ENCODE measurements around the gene ZNF740. TPM values are rescaled to one million over a fixed set of nuclear protein-coding genes. Genes with fewer than 3 reads are reported as not detected.

ZNF740 gene
- total and polyA plus RNA-seq, 2 of the 8 experiments (the other 6 are each of a cell fraction or from before 2014, with no cell fraction given): 8.2 to 40.0 TPM

DNA sequence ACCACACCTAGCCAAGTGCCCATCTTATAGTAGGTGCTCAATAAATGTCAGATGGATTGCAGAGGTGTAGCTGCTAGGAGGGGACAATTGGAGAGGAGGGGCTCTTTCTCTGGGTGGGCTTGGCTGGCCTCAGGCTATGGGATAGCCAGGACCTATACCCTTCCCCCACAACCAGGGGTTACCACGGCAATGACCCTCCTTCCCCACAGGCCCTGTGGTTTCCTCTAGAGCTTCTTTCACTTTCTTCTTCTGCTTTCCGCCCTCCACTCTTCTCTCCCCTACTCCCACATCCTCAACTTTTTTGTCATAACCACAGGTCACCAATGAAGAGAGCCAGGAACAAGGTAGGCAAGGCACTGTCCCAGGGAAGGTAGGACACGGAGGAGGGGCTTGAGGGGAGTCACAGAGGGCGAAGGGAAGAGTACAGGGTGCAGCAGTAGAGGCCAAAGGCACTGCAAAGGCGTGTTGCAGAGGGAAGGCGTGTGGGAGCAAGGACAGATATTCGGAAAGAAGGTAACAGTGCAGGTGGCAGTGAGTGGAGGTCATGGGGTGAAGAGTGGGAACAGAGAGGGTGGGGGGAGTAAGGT lies 28.4 kb downstream of the ZNF740 start:
- Histone ChIP-seq H3K4ac (replicated peaks; ENCODE audit: insufficient read length, low read depth, low read length) (no peak overlapping the region), H2BK15ac (ENCODE audit: low read length) (no peak overlapping the region), H2BK120ac (replicated peaks; ENCODE audit: low read depth, low read length) (no peak overlapping the region), H3K23me2 (ENCODE audit: low read depth, low read length) (peaks cover 5% of the 10 kb centered on the region; the same call in 1 of the 2 replicates), H3K23ac (ENCODE audit: insufficient read length) (no peak overlapping the region), H3K18ac (ENCODE audit: extremely low read depth, low read length) (no peak overlapping the region; the same call in 1 of the 2 replicates), H4K20me1 (replicated peaks in 1 of 2; ENCODE audit: control insufficient read depth in 1 of 2, insufficient read depth in 2 of 2, low read length in 2 of 2) (peaks cover 2 to 4% of the 10 kb centered on the region in 2 experiments), H2BK5ac (ENCODE audit: low read depth, low read length) (peak overlapping the region; percentile 12; the same call in 1 of the 2 replicates), H4K8ac (ENCODE audit: extremely low read depth, insufficient read depth, low read length) (no peak overlapping the region), H3K4me3 (ENCODE audit: extremely low read depth in 1 of 4, insufficient read depth in 2 of 4, low read depth in 3 of 4, low read length in 4 of 4) (no peak overlapping the region), H3K14ac (ENCODE audit: insufficient read length) (no peak overlapping the region), H4K5ac (ENCODE audit: insufficient read length, low read depth, low read length) (no peak overlapping the region), H3K27ac (ENCODE audit: low read depth, low read length) (no peak overlapping the region), H2BK12ac (ENCODE audit: low read depth, low read length) (no peak overlapping the region), H2AK5ac (ENCODE audit: low read depth, low read length) (0 out of 2 replicates have a peak overlapping the region, but pooled peaks have one; percentile 33), H3K36me3 (ENCODE audit: control insufficient read depth in 2 of 4, insufficient read depth in 4 of 4, low read length in 3 of 4) (peaks cover 16 to 30% (median 24%) of the 10 kb centered on the region in 4 experiments), H3K9ac (replicated peaks in 1 of 4; ENCODE audit: extremely low read depth in 1 of 4, low read depth in 3 of 4, low read length in 3 of 4) (no peak overlapping the region), H3K4me2 (ENCODE audit: insufficient read depth in 1 of 2, low read depth in 2 of 2, low read length in 2 of 2) (no peak overlapping the region), H3K79me1 (ENCODE audit: low read depth, low read length) (no peaks in the 10 kb centered on the region), H3K56ac (replicated peaks; ENCODE audit: insufficient read length, low read depth, low read length) (peak overlapping the region; percentile 53), H3K79me2 (ENCODE audit: control insufficient read depth in 1 of 2, insufficient read depth in 2 of 2, low read length in 2 of 2) (no peaks in the 10 kb centered on the region), H3K9me3 (ENCODE audit: insufficient read depth in 2 of 2, low read depth in 1 of 2, low read length in 1 of 2) (no peaks in the 10 kb centered on the region), H3K27me3 (replicated peaks in 1 of 4; ENCODE audit: control insufficient read depth in 3 of 4, extremely low read depth in 1 of 4, insufficient read depth in 3 of 4, low read length in 3 of 4) (no peaks in the 10 kb centered on the region; a peak in 1 of 7 replicates), H2BK20ac (ENCODE audit: low read length) (no peak overlapping the region), H4K91ac (replicated peaks; ENCODE audit: insufficient read length, low read length) (no peak overlapping the region), H3K4me1 (replicated peaks in 1 of 4; ENCODE audit: control insufficient read depth in 3 of 4, insufficient read depth in 4 of 4, low read length in 3 of 4) (peaks cover 0 to 8% (median 2%) of the 10 kb centered on the region in 4 experiments; a peak in 4 of 7 replicates), H2AFZ (ENCODE audit: low read length) (no peak overlapping the region)
- no peak for FAIRE-seq
- ChIA-PET CTCF (ENCODE audit: partially characterized antibody) (interaction anchor here (1.3 to 22.3 kb wide), 9 partner anchors 10 to 81 kb away, joined by 3 to 654 read pairs (median 21); partner anchors contain the start of genes ESPL1, MYG1, PFDN5 and RARG), POLR2A (ENCODE audit: partially characterized antibody) (interaction anchor here (0.6 to 2.3 kb wide), 14 partner anchors 9 to 259 kb away, joined by 3 to 9 read pairs (median 4); partner anchors contain the start of genes CSAD, ESPL1 and ZNF740)
- DNase-seq (ENCODE audit: low read depth in 1 of 2, low spot score in 2 of 2): no peak
- WGBS, 2 experiments (ENCODE audit: extremely low coverage in 1 of 2, insufficient coverage in 1 of 2, insufficient read length in 1 of 2, insufficient replicate concordance in 2 of 2, low coverage in 1 of 2, low lambda C conversion rate in 2 of 2, missing lambda C conversion rate in 1 of 2): 89% methylated on average over 7 of the region's 7 CpGs; no CpG with 5 or more reads in 1 of the 2 experiments
